HepG2 (cell line): Measurements from ENCODE around the gene CTSD. TPM values are rescaled to one million over a fixed set of nuclear protein-coding genes. Genes with fewer than 3 reads are reported as not detected.

ENCODE experiments used
- ATAC-seq: fragments of 200-7000 bp; cut with Tn5 transposase; 3 replicates; pipeline ENCODE4 v1.9.1; 2020; ENCODE audit warnings: mild to moderate bottlenecking, moderate library complexity
- BruUV-seq: library from RNA; stranded (reverse); fragments of 400-500 nt; replicated peaks from 2 replicates; lab custom pipeline; 2021; lab: Mats Ljungman, UMichigan
- CTCF ChIA-PET: fragments of 300-600 bp; formaldehyde crosslinking; extraction: SDS; loops from one replicate; lab custom pipeline; 2021; ENCODE audit warnings: low total read pairs, inconsistent platforms, low intra/inter-chr PET ratio; lab: Yijun Ruan, JAX
- POLR2A ChIA-PET: fragments of 350-600 bp; sonication (Branson Sonifier 250); formaldehyde crosslinking; loops from one replicate; lab custom pipeline; 2020; ENCODE audit warnings: antibody characterized with exemption, inconsistent platforms; lab: Yijun Ruan, JAX
- DNase-seq: peaks from one replicate; pipeline ENCODE4 v3.0.0-alpha.2; 2015; ENCODE audit warnings: low spot score
- FAIRE-seq: peaks from 3 replicates; lab custom pipeline; 2011; peaks lifted over from hg19 to GRCh38; lab: Jason Lieb, UNC
- H2AFZ ChIP-seq: one replicate; pipeline ENCODE4 v1.6.1; 2011; ENCODE audit warnings: low read length, inconsistent platforms
- H3K27ac ChIP-seq: fragments of 300-600 bp; 3 replicates; pipeline ENCODE4 v1.8.0; 2011; ENCODE audit warnings: mixed run types, mild to moderate bottlenecking, mixed read lengths, low read length, inconsistent platforms; ENCODE audit not compliant: insufficient read depth; ENCODE audit errors: extremely low read length
- H3K27me3 ChIP-seq, 2 experiments: fragments of 200-600 bp in 1 of 2; 2 replicates in 1 of 2; 3 replicates in 1 of 2; pipeline versions ENCODE4 v1.6.0 to v1.8.0; 2011; ENCODE audit warnings: low read length in 2 of 2, mild to moderate bottlenecking in 2 of 2, moderate library complexity in 2 of 2, inconsistent platforms in 1 of 2; ENCODE audit not compliant: insufficient read depth in 2 of 2, control insufficient read depth in 1 of 2
- H3K36me3 ChIP-seq, 2 experiments: fragments of 200-600 bp in 1 of 2; replicated peaks in 1 of 2; 2 replicates in 1 of 2; 3 replicates in 1 of 2; pipeline versions ENCODE4 v1.5.1 to v1.8.0; 2011; ENCODE audit warnings: low read length in 2 of 2, inconsistent platforms in 1 of 2; ENCODE audit not compliant: insufficient read depth in 2 of 2, control insufficient read depth in 1 of 2
- H3K4me1 ChIP-seq: 2 replicates; pipeline ENCODE4 v1.5.1; 2012; ENCODE audit warnings: low read length, inconsistent platforms; ENCODE audit not compliant: insufficient read depth
- H3K4me2 ChIP-seq: 2 replicates; pipeline ENCODE4 v1.6.0; 2011; ENCODE audit warnings: low read depth, low read length, inconsistent platforms
- H3K4me3 ChIP-seq, 3 experiments: fragments of 200-600 bp in 1 of 3; sonication (generic), shearing (Covaris generic) in 1 of 3; replicated peaks in 1 of 3; 2 replicates each; pipeline ENCODE4 v1.5.1; 2011 to 2016; ENCODE audit warnings: low read length in 3 of 3, inconsistent platforms in 2 of 3, low read depth in 2 of 3, mild to moderate bottlenecking in 2 of 3, control low read depth in 1 of 3, mixed read lengths in 1 of 3; ENCODE audit not compliant: insufficient read depth in 1 of 3
- H3K79me2 ChIP-seq: one replicate; pipeline ENCODE4 v1.6.1; 2011; ENCODE audit warnings: low read length, inconsistent platforms; ENCODE audit not compliant: insufficient read depth
- H3K9ac ChIP-seq: 2 replicates; pipeline ENCODE4 v1.6.0; 2011; ENCODE audit warnings: mild to moderate bottlenecking, low read depth, low read length, inconsistent platforms; ENCODE audit not compliant: insufficient read depth
- H3K9me3 ChIP-seq: 2 replicates; pipeline ENCODE4 v1.5.1; 2012; ENCODE audit warnings: mild to moderate bottlenecking, low read length
- H4K20me1 ChIP-seq: 2 replicates; pipeline ENCODE4 v1.6.0; 2011; ENCODE audit warnings: inconsistent platforms, mild to moderate bottlenecking, low read length, moderate library complexity; ENCODE audit not compliant: insufficient read depth
- CCDC6 ChIP-seq: sonication (generic); formaldehyde crosslinking; IDR thresholded peaks from 2 replicates; pipeline ENCODE4 v1.8.1; 2022; ENCODE audit warnings: mild to moderate bottlenecking, missing genetic modification reagents, moderate library complexity
- CEBPG ChIP-seq: IDR thresholded peaks from 2 replicates; pipeline ENCODE4 v1.6.1; 2016
- DNMT1 ChIP-seq: sonication (generic); formaldehyde crosslinking; IDR thresholded peaks from 2 replicates; pipeline ENCODE4 v1.5.1; 2020; ENCODE audit warnings: mild to moderate bottlenecking, missing genetic modification reagents
- E2F1 ChIP-seq: sonication (generic); formaldehyde crosslinking; IDR thresholded peaks from 2 replicates; pipeline ENCODE4 v1.5.0; 2020; ENCODE audit warnings: missing genetic modification reagents
- FOXP4 ChIP-seq: sonication (generic); formaldehyde crosslinking; IDR thresholded peaks from 2 replicates; pipeline ENCODE4 v1.4.0; 2020; ENCODE audit warnings: missing genetic modification reagents
- GATAD2A ChIP-seq: IDR thresholded peaks from 2 replicates; pipeline ENCODE4 v1.6.1; 2016
- HNRNPLL ChIP-seq: fragments of 200-400 bp; formaldehyde crosslinking; IDR thresholded peaks from 2 replicates; pipeline ENCODE4 v1.6.1; 2017; ENCODE audit warnings: mild to moderate bottlenecking, low read depth, low read length; ENCODE audit not compliant: poor library complexity, severe bottlenecking
- PAXIP1 ChIP-seq: sonication (generic); formaldehyde crosslinking; conservative IDR thresholded peaks from 2 replicates; pipeline ENCODE4 v1.4.0; 2020; ENCODE audit warnings: mild to moderate bottlenecking, missing genetic modification reagents, moderate library complexity
- SALL1 ChIP-seq: sonication (generic); formaldehyde crosslinking; IDR thresholded peaks from 2 replicates; pipeline ENCODE4 v1.8.0; 2022; ENCODE audit warnings: mild to moderate bottlenecking, missing genetic modification reagents
- SOX5 ChIP-seq: IDR thresholded peaks from 2 replicates; pipeline ENCODE4 v1.6.1; 2016; ENCODE audit warnings: borderline replicate concordance
- ZNF333 ChIP-seq: sonication (generic); formaldehyde crosslinking; IDR thresholded peaks from 2 replicates; pipeline ENCODE4 v1.4.0; 2020; ENCODE audit warnings: mild to moderate bottlenecking, missing genetic modification reagents, borderline replicate concordance
- ZNF512B ChIP-seq: sonication (generic); formaldehyde crosslinking; IDR thresholded peaks from 2 replicates; pipeline ENCODE4 v1.5.1; 2020; ENCODE audit warnings: missing genetic modification reagents, mild to moderate bottlenecking, borderline replicate concordance
- ZNF564 ChIP-seq: sonication (generic); formaldehyde crosslinking; IDR thresholded peaks from 2 replicates; pipeline ENCODE4 v1.8.1; 2023; ENCODE audit warnings: mild to moderate bottlenecking, missing genetic modification reagents
- WGBS: methylation state at CpG from one replicate; pipeline ENCODE4 v1.1.6; 2017; ENCODE audit warnings: low lambda C conversion rate; 5-methylcytosine and 5-hydroxymethylcytosine counted together
- in situ Hi-C: cut with HindIII; loops from 2 replicates; pipeline ENCODE4 v1.10.0; 2017; ENCODE audit warnings: low pct_unique_long_range_greater_than_20kb; ENCODE audit not compliant: extremely low pct_ligation_motif_present
- intact Hi-C: fragments of 100-400 bp; cut with micrococcal nuclease; formaldehyde crosslinking; loops from one replicate; pipeline ENCODE4 v1.10.0; 2022; ENCODE audit not compliant: unreplicated experiment
- polyA plus RNA-seq, 8 experiments: library from polyadenylated mRNA; depleted of rRNA in 3 of 8; stranded (reverse) in 7 of 8; unstranded in 1 of 8; fragments of >200 nt; fragmentation: Illumina TruSeq in 4 of 8; extraction: Trizol in 4 of 8; gene quantifications; 2 replicates each; pipeline versions ENCODE4 v1.2.1 to v1.2.3, GENCODE V29; 2011 to 2016; ENCODE audit warnings: low read depth in 4 of 8, missing spikeins in 1 of 8, mixed read lengths in 1 of 8; ENCODE audit not compliant: insufficient read depth in 1 of 8
- total RNA-seq, 5 experiments: library from RNA; depleted of rRNA; stranded (reverse); fragments of >200 nt; fragmentation: Illumina TruSeq; extraction: Trizol; gene quantifications; 2 replicates each; pipeline ENCODE4 v1.2.3, GENCODE V29; 2016; ENCODE audit warnings: low read depth in 1 of 5

The CTSD gene
- total and polyA plus RNA-seq, 2 of the 13 experiments (the other 11 are each of a cell fraction or from before 2014, with no cell fraction given), result 143 to 230 TPM

GRCh38 chr11:1783725-1784529, 20.2 kb upstream of the CTSD start:
- 5% methylated on average over 4 of the region's 24 CpGs for WGBS
- in situ Hi-C loops (no loop called here), intact Hi-C loops (no loop called here)
- no TSS peak for BruUV-seq
- ChIA-PET CTCF (no interaction called here), POLR2A (interaction anchor here (0.8 kb wide), 1 partner anchor 22 kb away, joined by 3 read pairs; no protein-coding TSS in a partner anchor)
- peaks cover 15 to 69% of the 10 kb centered on the region in 2 experiments for H3K27me3 ChIP-seq
- FAIRE-seq (no peak), DNase-seq (no peak), ATAC-seq (peak; percentile 81)
- H3K36me3 ChIP-seq, result no peaks in the 10 kb centered on the region
- H3K9ac ChIP-seq, result no peak overlapping the region
- H4K20me1 ChIP-seq, result no peaks in the 10 kb centered on the region
- H3K27ac ChIP-seq, result no peak overlapping the region
- H3K9me3 ChIP-seq, result no peaks in the 10 kb centered on the region
- H3K4me3 ChIP-seq, result no peak overlapping the region; a peak in 1 of 6 replicates
- peak overlapping the region; percentile 56 for H3K4me2 ChIP-seq
- no peaks in the 10 kb centered on the region for H3K79me2 ChIP-seq
- H2AFZ ChIP-seq, result no peak overlapping the region
- H3K4me1 ChIP-seq, result peaks cover 27% of the 10 kb centered on the region
- peak; percentile 85; the same call in 1 of the 2 replicates for TF ChIP-seq ZNF564 (CRISPR knock-in tag)
- 0 out of 2 replicates have a peak, but pooled peaks have one; percentile 45 for TF ChIP-seq DNMT1 (CRISPR knock-in tag)
- TF ChIP-seq ZNF512B (CRISPR knock-in tag), result peak; percentile 38; the same call in 1 of the 2 replicates
- TF ChIP-seq GATAD2A (CRISPR knock-in tag), result 0 out of 2 replicates have a peak, but pooled peaks have one; percentile 25
- no peak for TF ChIP-seq E2F1 (CRISPR knock-in tag)
- TF ChIP-seq CEBPG (CRISPR knock-in tag), result no peak
- no peak for TF ChIP-seq ZNF333
- no peak for TF ChIP-seq CCDC6
- 0 out of 2 replicates have a peak, but pooled peaks have one; percentile 14 for TF ChIP-seq SOX5 (CRISPR knock-in tag)
- 0 out of 2 replicates have a peak, but pooled peaks have one; percentile 12 for TF ChIP-seq FOXP4
- peak; percentile 39; the same call in 1 of the 2 replicates for TF ChIP-seq SALL1 (CRISPR knock-in tag)
- TF ChIP-seq HNRNPLL, result peak; percentile 33
- peak; percentile 37; the same call in 1 of the 2 replicates for TF ChIP-seq PAXIP1
